BLaER1 (cell line): ENCODE results near the gene ZNF860.

Experiments used
- H3K27ac ChIP-seq: shearing (Covaris generic); formaldehyde crosslinking; 2 replicates; pipeline ENCODE4 v1.8.1; 2022
- H3K27me3 ChIP-seq: shearing (Covaris generic); formaldehyde crosslinking; 2 replicates; pipeline ENCODE4 v1.8.1; 2022
- H3K36me3 ChIP-seq: shearing (Covaris generic); formaldehyde crosslinking; 2 replicates; pipeline ENCODE4 v1.8.1; 2022
- H3K4me1 ChIP-seq: shearing (Covaris generic); formaldehyde crosslinking; 2 replicates; pipeline ENCODE4 v1.8.1; 2022
- H3K4me2 ChIP-seq: shearing (Covaris generic); formaldehyde crosslinking; 2 replicates; pipeline ENCODE4 v1.8.1; 2022
- H3K4me3 ChIP-seq: shearing (Covaris generic); formaldehyde crosslinking; 2 replicates; pipeline ENCODE4 v1.8.1; 2022
- H3K9ac ChIP-seq: shearing (Covaris generic); formaldehyde crosslinking; 2 replicates; pipeline ENCODE4 v1.8.1; 2022
- H3K9me3 ChIP-seq: shearing (Covaris generic); formaldehyde crosslinking; 2 replicates; pipeline ENCODE4 v1.8.1; 2022
- H4K20me1 ChIP-seq: shearing (Covaris generic); formaldehyde crosslinking; 2 replicates; pipeline ENCODE4 v1.8.1; 2022
- Cebpa-rat ChIP-seq: shearing (Covaris generic); IDR thresholded peaks from 2 replicates; pipeline ENCODE4 v1.8.1; 2022

The ZNF860 gene

GRCh38 chr3:31946484-31947081 lies 35.0 kb upstream of the ZNF860 start:
- H3K27me3 ChIP-seq = no peaks in the 10 kb centered on the region
- no peak overlapping the region for H3K9ac ChIP-seq
- H3K4me1 ChIP-seq = peaks cover 20% of the 10 kb centered on the region
- TF ChIP-seq Cebpa-rat = no peak
- H3K9me3 ChIP-seq = no peaks in the 10 kb centered on the region; the same call in 1 of the 2 replicates
- no peak overlapping the region for H3K27ac ChIP-seq
- H4K20me1 ChIP-seq = no peaks in the 10 kb centered on the region
- H3K4me3 ChIP-seq = no peak overlapping the region
- H3K4me2 ChIP-seq = peak overlapping the region; percentile 26; the same call in 1 of the 2 replicates
- H3K36me3 ChIP-seq = no peaks in the 10 kb centered on the region

- no peak overlapping the region for H3K9ac ChIP-seq
- no peak overlapping the region for H3K27ac ChIP-seq
Observed at GRCh38 chr3:31947162-31947561, 34.4 kb upstream of the ZNF860 start.

GRCh38 chr3:31947671-31948091 lies 33.9 kb upstream of the ZNF860 start:
- no peak overlapping the region for H3K27ac ChIP-seq
- no peaks in the 10 kb centered on the region for H4K20me1 ChIP-seq
- H3K9ac ChIP-seq = no peak overlapping the region
- no peak for TF ChIP-seq Cebpa-rat
- no peaks in the 10 kb centered on the region; the same call in 1 of the 2 replicates for H3K9me3 ChIP-seq
- H3K36me3 ChIP-seq = no peaks in the 10 kb centered on the region
- peak overlapping the region; percentile 26 for H3K4me2 ChIP-seq
- H3K4me3 ChIP-seq = no peak overlapping the region
- no peaks in the 10 kb centered on the region for H3K27me3 ChIP-seq
- H3K4me1 ChIP-seq = peaks cover 26% of the 10 kb centered on the region

More at GRCh38 chr3:31947162-31947561, 34.4 kb upstream of the ZNF860 start:
- Histone ChIP-seq H3K27me3 (no peaks in the 10 kb centered on the region), H3K4me2 (peak overlapping the region; percentile 26), H4K20me1 (no peaks in the 10 kb centered on the region), H3K9me3 (no peaks in the 10 kb centered on the region; the same call in 1 of the 2 replicates), H3K4me3 (no peak overlapping the region), H3K4me1 (peaks cover 22% of the 10 kb centered on the region), H3K36me3 (no peaks in the 10 kb centered on the region)
- no peak for TF ChIP-seq Cebpa-rat

GRCh38 chr3:31948280-31948679 lies 33.3 kb upstream of the ZNF860 start:
- H3K4me1 ChIP-seq = peaks cover 26% of the 10 kb centered on the region
- no peak overlapping the region for H3K4me2 ChIP-seq
- TF ChIP-seq Cebpa-rat = no peak
- no peaks in the 10 kb centered on the region for H3K27me3 ChIP-seq
- H3K9me3 ChIP-seq = no peaks in the 10 kb centered on the region; the same call in 1 of the 2 replicates
- no peaks in the 10 kb centered on the region for H4K20me1 ChIP-seq
- no peak overlapping the region for H3K27ac ChIP-seq
- H3K36me3 ChIP-seq = no peaks in the 10 kb centered on the region
- H3K4me3 ChIP-seq = no peak overlapping the region
- H3K9ac ChIP-seq = no peak overlapping the region

GRCh38 chr3:31952205-31952604 lies 29.3 kb upstream of the ZNF860 start:
- Histone ChIP-seq H3K9ac (no peak overlapping the region), H4K20me1 (no peaks in the 10 kb centered on the region), H3K9me3 (peaks cover 20% of the 10 kb centered on the region), H3K4me3 (no peak overlapping the region), H3K27ac (no peak overlapping the region), H3K4me2 (peak overlapping the region; percentile 34; the same call in 1 of the 2 replicates), H3K4me1 (peaks cover 15% of the 10 kb centered on the region), H3K27me3 (no peaks in the 10 kb centered on the region), H3K36me3 (peaks cover 6% of the 10 kb centered on the region; the same call in 1 of the 2 replicates)
- no peak for TF ChIP-seq Cebpa-rat

- Histone ChIP-seq H3K4me1 (peaks cover 6% of the 10 kb centered on the region), H3K4me3 (no peak overlapping the region), H3K9me3 (peaks cover 20% of the 10 kb centered on the region), H3K4me2 (no peak overlapping the region), H4K20me1 (no peaks in the 10 kb centered on the region), H3K27ac (no peak overlapping the region), H3K27me3 (no peaks in the 10 kb centered on the region), H3K9ac (no peak overlapping the region), H3K36me3 (peaks cover 6% of the 10 kb centered on the region; the same call in 1 of the 2 replicates)
- TF ChIP-seq Cebpa-rat = no peak
Observed at GRCh38 chr3:31953091-31953490, 28.5 kb upstream of the ZNF860 start.

- H3K4me3 ChIP-seq = no peak overlapping the region
- H4K20me1 ChIP-seq = no peaks in the 10 kb centered on the region
- H3K27me3 ChIP-seq = no peaks in the 10 kb centered on the region
- no peak overlapping the region for H3K27ac ChIP-seq
- peaks cover 20% of the 10 kb centered on the region for H3K9me3 ChIP-seq
- peaks cover 6% of the 10 kb centered on the region for H3K4me1 ChIP-seq
- H3K36me3 ChIP-seq = peaks cover 6% of the 10 kb centered on the region; the same call in 1 of the 2 replicates
- TF ChIP-seq Cebpa-rat = no peak
- no peak overlapping the region for H3K4me2 ChIP-seq
- no peak overlapping the region for H3K9ac ChIP-seq
Observed at GRCh38 chr3:31953636-31954035, 27.9 kb upstream of the ZNF860 start.

- H4K20me1 ChIP-seq = no peaks in the 10 kb centered on the region
- no peak overlapping the region for H3K9ac ChIP-seq
- H3K4me2 ChIP-seq = no peak overlapping the region
- TF ChIP-seq Cebpa-rat = no peak
- peaks cover 20% of the 10 kb centered on the region for H3K9me3 ChIP-seq
- H3K27ac ChIP-seq = no peak overlapping the region
- H3K36me3 ChIP-seq = peaks cover 6% of the 10 kb centered on the region; the same call in 1 of the 2 replicates
- H3K27me3 ChIP-seq = no peaks in the 10 kb centered on the region
- no peak overlapping the region for H3K4me3 ChIP-seq
- H3K4me1 ChIP-seq = peaks cover 13% of the 10 kb centered on the region
Observed at GRCh38 chr3:31955581-31955980, 26.0 kb upstream of the ZNF860 start.

GRCh38 chr3:31957106-31957505 lies 24.4 kb upstream of the ZNF860 start:
- no peak overlapping the region for H3K27ac ChIP-seq
- TF ChIP-seq Cebpa-rat = no peak
- H3K9ac ChIP-seq = no peak overlapping the region
- H3K9me3 ChIP-seq = peaks cover 20% of the 10 kb centered on the region
- H3K4me2 ChIP-seq = no peak overlapping the region
- no peaks in the 10 kb centered on the region for H3K27me3 ChIP-seq
- H3K4me3 ChIP-seq = no peak overlapping the region
- H3K4me1 ChIP-seq = peaks cover 27% of the 10 kb centered on the region
- H4K20me1 ChIP-seq = no peaks in the 10 kb centered on the region
- peaks cover 6% of the 10 kb centered on the region; the same call in 1 of the 2 replicates for H3K36me3 ChIP-seq

GRCh38 chr3:31958701-31959152 lies 22.8 kb upstream of the ZNF860 start:
- Histone ChIP-seq H4K20me1 (no peaks in the 10 kb centered on the region), H3K9ac (no peak overlapping the region), H3K27ac (no peak overlapping the region), H3K4me2 (no peak overlapping the region), H3K9me3 (peaks cover 20% of the 10 kb centered on the region), H3K4me3 (no peak overlapping the region), H3K4me1 (peaks cover 32% of the 10 kb centered on the region), H3K36me3 (peaks cover 6% of the 10 kb centered on the region; the same call in 1 of the 2 replicates), H3K27me3 (no peaks in the 10 kb centered on the region)
- no peak for TF ChIP-seq Cebpa-rat
